Cortex of kidney (tissue), 1 donor: ENCODE data around the gene USP6NL.
"Not testable (repeated sequence)": the region's sequence is repeated elsewhere in the genome, so short reads cannot be mapped to it uniquely, and the experiment has no call there.

ENCODE experiments used
- DNase-seq: peaks from one replicate; lab custom pipeline; 2025; lab: John Stamatoyannopoulos, UW

Gene USP6NL

GRCh38 chr10:11611248-11612020 lies at the start of gene USP6NL:
Gene USP6NL (minus strand): TSS chr10:11611650. CDS start chr10:11597634, 14,016 bp downstream.
- DNase-seq: peak; percentile 57

GRCh38 chr10:11658801-11659368 lies 47.4 kb upstream of the USP6NL start:
- DNase-seq: no peak

GRCh38 chr10:11655836-11656235 lies 44.4 kb upstream of the USP6NL start:
- no peak for DNase-seq

GRCh38 chr10:11654659-11655058 lies 43.2 kb upstream of the USP6NL start:
- DNase-seq: no peak

GRCh38 chr10:11653758-11654471 lies 42.5 kb upstream of the USP6NL start:
- no peak for DNase-seq

- no peak for DNase-seq
Observed at GRCh38 chr10:11647676-11648075, 36.2 kb upstream of the USP6NL start.

- no peak for DNase-seq
Observed at GRCh38 chr10:11646450-11646849, 35.0 kb upstream of the USP6NL start.

GRCh38 chr10:11643039-11643438 lies 31.6 kb upstream of the USP6NL start:
- DNase-seq: no peak

GRCh38 chr10:11642566-11642965 lies 31.1 kb upstream of the USP6NL start:
- DNase-seq: no peak

GRCh38 chr10:11639849-11640764 lies 28.7 kb upstream of the USP6NL start:
- no peak for DNase-seq

GRCh38 chr10:11639362-11639761 lies 27.9 kb upstream of the USP6NL start:
- no peak for DNase-seq

GRCh38 chr10:11638055-11638698 lies 26.7 kb upstream of the USP6NL start:
- DNase-seq: no peak

GRCh38 chr10:11636697-11637303 lies 25.4 kb upstream of the USP6NL start:
- DNase-seq: no peak

- no peak for DNase-seq
Observed at GRCh38 chr10:11631890-11632587, 20.6 kb upstream of the USP6NL start.

- no peak for DNase-seq
Observed at GRCh38 chr10:11631291-11631690, 19.8 kb upstream of the USP6NL start.

- no peak for DNase-seq
Observed at GRCh38 chr10:11629731-11630130, 18.3 kb upstream of the USP6NL start.

- DNase-seq: not testable (repeated sequence)
Observed at GRCh38 chr10:11627941-11628340, 16.5 kb upstream of the USP6NL start.

GRCh38 chr10:11626071-11626470 lies 14.6 kb upstream of the USP6NL start:
- DNase-seq: no peak

- no peak for DNase-seq
Observed at GRCh38 chr10:11625019-11625735, 13.7 kb upstream of the USP6NL start.

GRCh38 chr10:11617233-11617632 lies 5.8 kb upstream of the USP6NL start:
- no peak for DNase-seq
